Vagina (tissue), 2 donors: ENCODE results near the gene PTPRD. TPM values are rescaled to one million over a fixed set of nuclear protein-coding genes. Genes with fewer than 3 reads are reported as not detected.
"Not testable (repeated sequence)": the region's sequence is repeated elsewhere in the genome, so short reads cannot be mapped to it uniquely, and the experiment has no call there.

ENCODE experiments used
- DNase-seq, 2 donors: peaks; one replicate each; pipeline ENCODE4 v3.0.0-alpha.2; 2017; ENCODE audit errors: extremely low spot score in 2 of 2
- H3K27ac ChIP-seq: fragments of 200-600 bp; sonication (generic); one replicate; pipeline ENCODE4 v1.5.1; 2019
- H3K27me3 ChIP-seq: fragments of 200-600 bp; sonication (generic); one replicate; pipeline ENCODE4 v1.5.1; 2019
- H3K36me3 ChIP-seq, 2 donors: fragments of 200-600 bp; sonication (generic); one replicate each; pipeline ENCODE4 v1.5.1; 2017 to 2019
- H3K4me1 ChIP-seq: fragments of 200-600 bp; sonication (generic); one replicate; pipeline ENCODE4 v1.5.1; 2019
- H3K4me3 ChIP-seq, 2 donors: fragments of 200-600 bp; sonication (generic); 1 replicate in 1 of 2; 2 replicates in 1 of 2; pipeline ENCODE4 v1.5.1; 2016 to 2019
- H3K9me3 ChIP-seq: fragments of 200-600 bp; sonication (generic); one replicate; pipeline ENCODE4 v1.5.1; 2019
- CTCF ChIP-seq, 3 experiments: fragments of 450-650 bp in 2 of 3; fragments of 200-600 bp in 1 of 3; sonication (generic) in 1 of 3; IDR thresholded peaks; one replicate each; pipeline ENCODE4 v1.5.1; 2017 to 2019; ENCODE audit warnings: antibody characterized with exemption in 3 of 3, mild to moderate bottlenecking in 2 of 3, moderate library complexity in 2 of 3
- POLR2A ChIP-seq, 2 donors: fragments of 450-650 bp; IDR thresholded peaks; one replicate each; pipeline ENCODE4 v1.6.1; 2017; ENCODE audit warnings: antibody characterized with exemption in 2 of 2, mild to moderate bottlenecking in 2 of 2, moderate library complexity in 2 of 2
- POLR2AphosphoS5 ChIP-seq, 2 donors: sonication (generic); formaldehyde crosslinking; IDR thresholded peaks; one replicate each; pipeline ENCODE4 v1.9.0; 2017; ENCODE audit warnings: antibody characterized with exemption in 2 of 2, mild to moderate bottlenecking in 2 of 2, low read depth in 1 of 2; ENCODE audit not compliant: insufficient read depth in 1 of 2
- intact Hi-C: fragments of 100-400 bp; cut with DNase I; formaldehyde crosslinking; loops from one replicate; pipeline ENCODE4 v1.15.1; 2023
- total RNA-seq: library from RNA; depleted of rRNA; stranded (reverse); fragments of >200 nt; gene quantifications from one replicate; pipeline ENCODE4 v1.2.3, GENCODE V29; 2016

PTPRD gene
- total RNA-seq, 1 donor from 2014 or later, result 10.3 TPM

- no peaks in the 10 kb centered on the region for H3K4me1 ChIP-seq
- DNase-seq, result no peak
- no peaks in the 10 kb centered on the region for H3K36me3 ChIP-seq
- intact Hi-C loops, result no loop called here
- H3K9me3 ChIP-seq, result no peaks in the 10 kb centered on the region
- no peaks in the 10 kb centered on the region for H3K27me3 ChIP-seq
- no peak overlapping the region for H3K4me3 ChIP-seq
- H3K27ac ChIP-seq, result no peak overlapping the region
- TF ChIP-seq POLR2A (IDR thresholded peaks at IDR 0.05), result no peak
- peak in 1 of 3 experiments; percentile 36 for TF ChIP-seq CTCF (IDR thresholded peaks at IDR 0.05)
- no peak for TF ChIP-seq POLR2AphosphoS5 (IDR thresholded peaks at IDR 0.05; ENCODE audit: insufficient read depth in 1 of 2, low read depth in 1 of 2)
These were observed 246.5 kb downstream of the PTPRD start for GRCh38 chr9:10366171-10366779.

GRCh38 chr9:10354591-10354990, 258.2 kb downstream of the PTPRD start:
- no peak overlapping the region for H3K27ac ChIP-seq
- H3K36me3 ChIP-seq, result no peaks in the 10 kb centered on the region
- no peak for DNase-seq
- H3K4me3 ChIP-seq, result no peak overlapping the region
- H3K4me1 ChIP-seq, result no peaks in the 10 kb centered on the region
- no peaks in the 10 kb centered on the region for H3K9me3 ChIP-seq
- intact Hi-C loops, result no loop called here
- TF ChIP-seq POLR2AphosphoS5 (IDR thresholded peaks at IDR 0.05; ENCODE audit: insufficient read depth in 1 of 2, low read depth in 1 of 2) (no peak), CTCF (IDR thresholded peaks at IDR 0.05) (no peak), POLR2A (IDR thresholded peaks at IDR 0.05) (no peak)
- H3K27me3 ChIP-seq, result no peaks in the 10 kb centered on the region

GRCh38 chr9:10345621-10346020, 267.2 kb downstream of the PTPRD start:
- H3K4me1 ChIP-seq, H3K27ac ChIP-seq, H3K36me3 ChIP-seq, intact Hi-C loops, H3K9me3 ChIP-seq, DNase-seq, H3K4me3 ChIP-seq, H3K27me3 ChIP-seq: not testable (repeated sequence)

GRCh38 chr9:10341057-10341456, 271.7 kb downstream of the PTPRD start:
- intact Hi-C loops, result no loop called here
- Histone ChIP-seq H3K4me1 (no peaks in the 10 kb centered on the region), H3K4me3 (no peak overlapping the region), H3K9me3 (no peaks in the 10 kb centered on the region), H3K27me3 (no peaks in the 10 kb centered on the region), H3K36me3 (no peaks in the 10 kb centered on the region), H3K27ac (no peak overlapping the region)
- no peak for DNase-seq
- TF ChIP-seq POLR2AphosphoS5 (IDR thresholded peaks at IDR 0.05; ENCODE audit: insufficient read depth in 1 of 2, low read depth in 1 of 2) (no peak), CTCF (IDR thresholded peaks at IDR 0.05) (no peak)

GRCh38 chr9:10339152-10339551, 273.6 kb downstream of the PTPRD start:
- Histone ChIP-seq H3K36me3 (no peaks in the 10 kb centered on the region), H3K9me3 (no peaks in the 10 kb centered on the region), H3K27me3 (no peaks in the 10 kb centered on the region), H3K27ac (no peak overlapping the region), H3K4me3 (no peak overlapping the region), H3K4me1 (no peaks in the 10 kb centered on the region)
- TF ChIP-seq POLR2A (IDR thresholded peaks at IDR 0.05) (no peak), POLR2AphosphoS5 (IDR thresholded peaks at IDR 0.05; ENCODE audit: insufficient read depth in 1 of 2, low read depth in 1 of 2) (no peak), CTCF (IDR thresholded peaks at IDR 0.05) (no peak)
- DNase-seq, result no peak
- intact Hi-C loops, result no loop called here
